ENCODE measurements around the gene SEPTIN8.
A peak's percentile ranks its signal among the peaks of the same experiment; 100 is the strongest.

SEPTIN8 gene

DNA sequence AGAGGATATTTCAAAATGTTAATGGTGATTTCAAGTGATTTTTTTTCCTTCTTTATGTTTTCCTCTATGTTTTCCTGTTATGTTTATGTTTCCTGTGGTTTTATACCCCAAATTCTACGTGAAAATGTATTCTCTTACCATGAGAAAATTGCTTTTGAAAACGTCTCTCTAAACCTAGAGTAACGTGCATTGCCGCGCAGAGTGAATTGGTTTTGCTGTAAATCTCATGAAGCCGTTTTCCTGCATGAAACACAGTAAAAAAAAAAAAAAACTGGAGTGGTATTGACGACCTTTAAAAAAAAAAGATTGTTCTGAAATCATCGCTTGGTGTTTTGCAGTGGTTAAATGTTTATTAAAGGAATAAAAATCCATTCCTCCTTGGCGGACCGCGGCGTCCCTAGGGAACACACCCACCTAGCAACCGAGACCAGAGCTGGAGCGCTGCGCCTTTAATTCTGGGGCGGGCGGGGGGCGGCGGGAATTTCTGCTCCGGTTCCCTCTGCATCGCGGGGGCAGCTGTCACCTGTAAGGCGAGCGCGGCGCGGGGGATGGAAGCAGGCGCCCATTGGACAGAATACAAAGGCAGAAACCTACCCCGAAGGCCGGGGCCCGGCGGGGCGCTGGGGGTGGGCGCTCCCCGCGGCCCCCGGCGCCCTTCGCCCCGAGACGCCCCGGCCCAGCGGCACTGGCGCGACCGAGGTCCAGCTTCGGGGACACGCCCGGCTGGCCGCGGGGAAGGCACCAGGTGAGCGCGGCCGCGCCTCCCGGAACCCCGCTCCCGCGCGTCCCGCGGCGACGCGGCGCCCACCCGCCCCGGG lies 36.0 kb upstream of the SEPTIN8 start, which contains the start of gene SOWAHA (continued):
- TF ChIP-seq, protein P1, sequence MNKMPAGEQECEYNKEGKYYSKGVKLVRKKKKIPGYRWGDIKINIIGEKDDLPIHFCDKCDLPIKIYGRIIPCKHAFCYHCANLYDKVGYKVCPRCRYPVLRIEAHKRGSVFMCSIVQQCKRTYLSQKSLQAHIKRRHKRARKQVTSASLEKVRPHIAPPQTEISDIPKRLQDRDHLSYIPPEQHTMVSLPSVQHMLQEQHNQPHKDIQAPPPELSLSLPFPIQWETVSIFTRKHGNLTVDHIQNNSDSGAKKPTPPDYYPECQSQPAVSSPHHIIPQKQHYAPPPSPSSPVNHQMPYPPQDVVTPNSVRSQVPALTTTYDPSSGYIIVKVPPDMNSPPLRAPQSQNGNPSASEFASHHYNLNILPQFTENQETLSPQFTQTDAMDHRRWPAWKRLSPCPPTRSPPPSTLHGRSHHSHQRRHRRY (tag by site-specific recombination; IDR thresholded peaks at IDR 0.05), result no peak
- TF ChIP-seq ZNF768 (tag by site-specific recombination; IDR thresholded peaks at IDR 0.05) (no peak), ZBTB20 (tag by site-specific recombination; IDR thresholded peaks at IDR 0.05) (peak; percentile 78), ZBTB17 (tag by site-specific recombination; IDR thresholded peaks at IDR 0.05) (peak; percentile 42), GLIS1 (tag by site-specific recombination; IDR thresholded peaks at IDR 0.05) (peak; percentile 47), ZNF530 (tag by site-specific recombination; IDR thresholded peaks at IDR 0.05; ENCODE audit: low read depth) (no peak), ZNF2 (tag by site-specific recombination; IDR thresholded peaks at IDR 0.05) (no peak), ZBTB1 (tag by site-specific recombination; IDR thresholded peaks at IDR 0.05) (no peak), ZBTB8A (tag by site-specific recombination; IDR thresholded peaks at IDR 0.05) (0 out of 2 replicates have a peak, but pooled peaks have one; percentile 20), SP2 (tag by site-specific recombination; IDR thresholded peaks at IDR 0.05) (peak; percentile 34; the same call in 1 of the 2 replicates), ZEB2 (tag by site-specific recombination; IDR thresholded peaks at IDR 0.05) (peak; percentile 44; the same call in 1 of the 2 replicates), ZNF426 (tag by site-specific recombination; IDR thresholded peaks at IDR 0.05) (no peak), ZNF335 (tag by site-specific recombination; conservative IDR thresholded peaks at IDR 0.05) (peak; percentile 84), ZNF423 (tag by site-specific recombination; IDR thresholded peaks at IDR 0.05) (peak; percentile 53; the same call in 1 of the 2 replicates), ZFHX2 (tag by site-specific recombination; conservative IDR thresholded peaks at IDR 0.05) (peak; percentile 68), ZNF202 (tag by site-specific recombination; IDR thresholded peaks at IDR 0.05; ENCODE audit: borderline replicate concordance) (no peak), EGR2 (tag by site-specific recombination; IDR thresholded peaks at IDR 0.05; ENCODE audit: low read depth) (peak; percentile 63), KLF8 (tag by site-specific recombination; IDR thresholded peaks at IDR 0.05) (peak; percentile 60; the same call in 1 of the 2 replicates)
- TF ChIP-seq, protein P2, sequence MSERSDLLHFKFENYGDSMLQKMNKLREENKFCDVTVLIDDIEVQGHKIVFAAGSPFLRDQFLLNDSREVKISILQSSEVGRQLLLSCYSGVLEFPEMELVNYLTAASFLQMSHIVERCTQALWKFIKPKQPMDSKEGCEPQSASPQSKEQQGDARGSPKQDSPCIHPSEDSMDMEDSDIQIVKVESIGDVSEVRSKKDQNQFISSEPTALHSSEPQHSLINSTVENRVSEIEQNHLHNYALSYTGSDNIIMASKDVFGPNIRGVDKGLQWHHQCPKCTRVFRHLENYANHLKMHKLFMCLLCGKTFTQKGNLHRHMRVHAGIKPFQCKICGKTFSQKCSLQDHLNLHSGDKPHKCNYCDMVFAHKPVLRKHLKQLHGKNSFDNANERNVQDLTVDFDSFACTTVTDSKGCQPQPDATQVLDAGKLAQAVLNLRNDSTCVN (tag by site-specific recombination; optimal IDR thresholded peaks at IDR 0.05), result peak; percentile 47
- TF ChIP-seq, protein P3, sequence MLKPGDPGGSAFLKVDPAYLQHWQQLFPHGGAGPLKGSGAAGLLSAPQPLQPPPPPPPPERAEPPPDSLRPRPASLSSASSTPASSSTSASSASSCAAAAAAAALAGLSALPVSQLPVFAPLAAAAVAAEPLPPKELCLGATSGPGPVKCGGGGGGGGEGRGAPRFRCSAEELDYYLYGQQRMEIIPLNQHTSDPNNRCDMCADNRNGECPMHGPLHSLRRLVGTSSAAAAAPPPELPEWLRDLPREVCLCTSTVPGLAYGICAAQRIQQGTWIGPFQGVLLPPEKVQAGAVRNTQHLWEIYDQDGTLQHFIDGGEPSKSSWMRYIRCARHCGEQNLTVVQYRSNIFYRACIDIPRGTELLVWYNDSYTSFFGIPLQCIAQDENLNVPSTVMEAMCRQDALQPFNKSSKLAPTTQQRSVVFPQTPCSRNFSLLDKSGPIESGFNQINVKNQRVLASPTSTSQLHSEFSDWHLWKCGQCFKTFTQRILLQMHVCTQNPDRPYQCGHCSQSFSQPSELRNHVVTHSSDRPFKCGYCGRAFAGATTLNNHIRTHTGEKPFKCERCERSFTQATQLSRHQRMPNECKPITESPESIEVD (tag by site-specific recombination; IDR thresholded peaks at IDR 0.05), result peak; percentile 80
- TF ChIP-seq, protein P4, sequence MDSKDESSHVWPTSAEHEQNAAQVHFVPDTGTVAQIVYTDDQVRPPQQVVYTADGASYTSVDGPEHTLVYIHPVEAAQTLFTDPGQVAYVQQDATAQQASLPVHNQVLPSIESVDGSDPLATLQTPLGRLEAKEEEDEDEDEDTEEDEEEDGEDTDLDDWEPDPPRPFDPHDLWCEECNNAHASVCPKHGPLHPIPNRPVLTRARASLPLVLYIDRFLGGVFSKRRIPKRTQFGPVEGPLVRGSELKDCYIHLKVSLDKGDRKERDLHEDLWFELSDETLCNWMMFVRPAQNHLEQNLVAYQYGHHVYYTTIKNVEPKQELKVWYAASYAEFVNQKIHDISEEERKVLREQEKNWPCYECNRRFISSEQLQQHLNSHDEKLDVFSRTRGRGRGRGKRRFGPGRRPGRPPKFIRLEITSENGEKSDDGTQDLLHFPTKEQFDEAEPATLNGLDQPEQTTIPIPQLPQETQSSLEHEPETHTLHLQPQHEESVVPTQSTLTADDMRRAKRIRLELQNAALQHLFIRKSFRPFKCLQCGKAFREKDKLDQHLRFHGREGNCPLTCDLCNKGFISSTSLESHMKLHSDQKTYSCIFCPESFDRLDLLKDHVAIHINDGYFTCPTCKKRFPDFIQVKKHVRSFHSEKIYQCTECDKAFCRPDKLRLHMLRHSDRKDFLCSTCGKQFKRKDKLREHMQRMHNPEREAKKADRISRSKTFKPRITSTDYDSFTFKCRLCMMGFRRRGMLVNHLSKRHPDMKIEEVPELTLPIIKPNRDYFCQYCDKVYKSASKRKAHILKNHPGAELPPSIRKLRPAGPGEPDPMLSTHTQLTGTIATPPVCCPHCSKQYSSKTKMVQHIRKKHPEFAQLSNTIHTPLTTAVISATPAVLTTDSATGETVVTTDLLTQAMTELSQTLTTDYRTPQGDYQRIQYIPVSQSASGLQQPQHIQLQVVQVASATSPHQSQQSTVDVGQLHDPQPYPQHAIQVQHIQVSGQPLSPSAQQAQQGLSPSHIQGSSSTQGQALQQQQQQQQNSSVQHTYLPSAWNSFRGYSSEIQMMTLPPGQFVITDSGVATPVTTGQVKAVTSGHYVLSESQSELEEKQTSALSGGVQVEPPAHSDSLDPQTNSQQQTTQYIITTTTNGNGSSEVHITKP (tag by site-specific recombination; IDR thresholded peaks at IDR 0.05), result 0 out of 2 replicates have a peak, but pooled peaks have one; percentile 11
